ENCODE results near the gene SPTLC1. TPM values are rescaled to one million over a fixed set of nuclear protein-coding genes. Genes with fewer than 3 reads are reported as not detected.
"Not testable (repeated sequence)": the region's sequence is repeated elsewhere in the genome, so short reads cannot be mapped to it uniquely, and the experiment has no call there.

The SPTLC1 gene
- total RNA-seq, 1 experiment from 2014 or later, result 60.6 TPM

DNA sequence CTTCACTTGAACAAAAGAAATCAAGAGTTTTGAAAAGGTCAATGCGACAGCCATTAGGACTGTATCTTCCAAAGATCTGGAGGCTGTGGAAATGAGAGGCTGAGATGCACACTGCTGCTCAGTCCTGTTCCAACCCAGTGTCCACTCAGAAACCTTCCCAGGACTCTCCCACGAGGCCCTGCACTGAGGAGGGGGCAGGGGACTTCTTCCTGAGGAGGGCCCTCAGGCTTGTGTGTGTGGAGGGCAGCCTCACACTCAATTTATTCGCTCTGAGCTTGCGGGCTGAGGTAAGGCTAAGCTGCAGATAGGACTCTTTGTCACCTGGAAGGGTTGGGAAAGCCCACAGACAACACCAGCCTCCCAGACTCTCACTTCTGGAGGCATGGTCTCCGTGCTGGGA, 95.6 kb downstream of the SPTLC1 start:
- POLR2A ChIA-PET (ENCODE audit: low non-redundant PET), result no interaction called here
- CTCF ChIA-PET, result no interaction called here
- intact Hi-C loops (cut with micrococcal nuclease; ENCODE audit: unreplicated experiment), result no loop called here
- H3K4me3 ChIP-seq (ENCODE audit: low read depth, low read length, poor library complexity, severe bottlenecking), result no peak overlapping the region
- TF ChIP-seq EZH2 (IDR thresholded peaks at IDR 0.05; ENCODE audit: borderline replicate concordance, low read depth, low read length, poor library complexity, severe bottlenecking), result no peak
- TF ChIP-seq, protein P1, sequence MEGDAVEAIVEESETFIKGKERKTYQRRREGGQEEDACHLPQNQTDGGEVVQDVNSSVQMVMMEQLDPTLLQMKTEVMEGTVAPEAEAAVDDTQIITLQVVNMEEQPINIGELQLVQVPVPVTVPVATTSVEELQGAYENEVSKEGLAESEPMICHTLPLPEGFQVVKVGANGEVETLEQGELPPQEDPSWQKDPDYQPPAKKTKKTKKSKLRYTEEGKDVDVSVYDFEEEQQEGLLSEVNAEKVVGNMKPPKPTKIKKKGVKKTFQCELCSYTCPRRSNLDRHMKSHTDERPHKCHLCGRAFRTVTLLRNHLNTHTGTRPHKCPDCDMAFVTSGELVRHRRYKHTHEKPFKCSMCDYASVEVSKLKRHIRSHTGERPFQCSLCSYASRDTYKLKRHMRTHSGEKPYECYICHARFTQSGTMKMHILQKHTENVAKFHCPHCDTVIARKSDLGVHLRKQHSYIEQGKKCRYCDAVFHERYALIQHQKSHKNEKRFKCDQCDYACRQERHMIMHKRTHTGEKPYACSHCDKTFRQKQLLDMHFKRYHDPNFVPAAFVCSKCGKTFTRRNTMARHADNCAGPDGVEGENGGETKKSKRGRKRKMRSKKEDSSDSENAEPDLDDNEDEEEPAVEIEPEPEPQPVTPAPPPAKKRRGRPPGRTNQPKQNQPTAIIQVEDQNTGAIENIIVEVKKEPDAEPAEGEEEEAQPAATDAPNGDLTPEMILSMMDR (conservative IDR thresholded peaks at IDR 0.05; ENCODE audit: low read depth, low read length), result no peak
- no peaks in the 10 kb centered on the region for H3K4me1 ChIP-seq (ENCODE audit: insufficient read depth, low read length, poor library complexity, severe bottlenecking)
- no peak for DNase-seq (ENCODE audit: low spot score)
- peaks cover 6% of the 10 kb centered on the region for H3K9me3 ChIP-seq (ENCODE audit: low read depth, low read length, poor library complexity, severe bottlenecking)
- BruUV-seq (replicated peaks), result no TSS peak
- H3K36me3 ChIP-seq (ENCODE audit: insufficient read depth, low read length, poor library complexity, severe bottlenecking), result no peaks in the 10 kb centered on the region
- H3K27me3 ChIP-seq (replicated peaks; ENCODE audit: insufficient read depth, low read depth, low read length, poor library complexity), result no peaks in the 10 kb centered on the region
- no peak overlapping the region for H3K27ac ChIP-seq (ENCODE audit: low read depth, low read length, poor library complexity, severe bottlenecking)

DNA sequence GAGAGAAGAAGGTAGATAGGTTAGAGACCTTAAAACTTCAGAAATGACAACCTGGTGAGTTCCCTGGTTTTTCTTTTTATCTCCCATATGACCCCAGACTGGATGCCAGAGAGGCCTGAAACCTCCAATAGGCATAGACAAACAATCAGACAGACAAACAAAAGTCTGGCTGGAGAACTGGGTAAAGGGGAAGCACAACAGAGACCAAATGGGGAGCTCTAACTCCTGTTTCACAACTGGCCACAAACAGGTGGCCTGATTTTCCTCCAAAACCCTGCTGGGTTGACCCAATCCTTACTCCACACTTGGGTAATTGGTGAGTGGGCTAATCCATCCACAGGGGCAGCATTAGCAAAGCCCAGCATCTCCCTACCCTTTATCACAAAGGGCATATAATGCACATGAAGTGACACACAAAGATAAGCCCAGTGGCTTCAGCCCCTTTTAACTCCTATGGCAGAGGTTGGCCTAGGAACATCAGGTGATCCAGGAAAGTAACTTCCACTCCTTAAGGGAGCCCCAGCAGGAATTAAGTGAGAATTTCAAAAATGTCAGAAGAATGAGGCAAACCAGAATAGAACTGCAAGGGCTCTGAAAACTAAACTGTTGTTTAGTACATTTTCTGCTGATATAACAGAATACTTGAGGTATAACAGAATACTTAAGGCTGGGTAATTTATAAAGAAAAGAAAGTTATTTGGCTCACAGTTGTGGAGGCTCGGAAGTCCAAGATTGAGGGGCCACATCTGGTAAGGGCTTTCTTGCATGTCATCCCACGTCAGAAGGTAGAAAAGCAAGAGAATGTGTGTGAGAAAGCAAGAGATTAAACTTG, 104.3 kb downstream of the SPTLC1 start:
- no peak overlapping the region for H3K27ac ChIP-seq (ENCODE audit: low read depth, low read length, poor library complexity, severe bottlenecking)
- CTCF ChIA-PET, result no interaction called here
- H3K36me3 ChIP-seq (ENCODE audit: insufficient read depth, low read length, poor library complexity, severe bottlenecking), result no peaks in the 10 kb centered on the region
- H3K9me3 ChIP-seq (ENCODE audit: low read depth, low read length, poor library complexity, severe bottlenecking), result no peaks in the 10 kb centered on the region
- BruUV-seq (replicated peaks), result no TSS peak
- H3K4me1 ChIP-seq (ENCODE audit: insufficient read depth, low read length, poor library complexity, severe bottlenecking), result no peaks in the 10 kb centered on the region
- DNase-seq (ENCODE audit: low spot score), result no peak
- no peaks in the 10 kb centered on the region for H3K27me3 ChIP-seq (replicated peaks; ENCODE audit: insufficient read depth, low read depth, low read length, poor library complexity)
- POLR2A ChIA-PET (ENCODE audit: low non-redundant PET), result no interaction called here
- no peak for TF ChIP-seq EZH2 (IDR thresholded peaks at IDR 0.05; ENCODE audit: borderline replicate concordance, low read depth, low read length, poor library complexity, severe bottlenecking)
- TF ChIP-seq, protein P1 (conservative IDR thresholded peaks at IDR 0.05; ENCODE audit: low read depth, low read length), result no peak
- no peak overlapping the region for H3K4me3 ChIP-seq (ENCODE audit: low read depth, low read length, poor library complexity, severe bottlenecking)
- intact Hi-C loops (cut with micrococcal nuclease; ENCODE audit: unreplicated experiment), result no loop called here

DNA sequence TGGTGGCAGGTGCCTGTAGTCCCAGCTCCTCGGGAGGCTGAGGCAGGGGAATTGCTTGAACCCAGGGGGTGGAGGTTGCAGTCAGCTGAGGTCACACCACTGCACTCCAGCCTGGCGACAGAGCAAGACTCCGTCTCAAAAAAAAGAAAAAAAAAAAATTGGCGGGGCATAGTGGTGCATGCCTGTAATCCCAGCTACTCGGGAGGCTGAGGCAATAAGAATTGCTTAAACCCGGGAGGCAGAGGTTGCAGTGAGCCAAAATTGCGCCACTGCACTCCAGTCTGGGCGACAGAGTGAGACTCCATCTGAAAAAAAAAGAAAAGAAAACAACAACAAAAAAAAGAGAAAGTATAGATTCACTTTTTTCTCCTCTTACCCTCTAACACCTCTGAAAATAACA, 105.0 kb downstream of the SPTLC1 start:
- H3K4me3 ChIP-seq (ENCODE audit: low read depth, low read length, poor library complexity, severe bottlenecking); intact Hi-C loops (cut with micrococcal nuclease; ENCODE audit: unreplicated experiment); H3K27me3 ChIP-seq (replicated peaks; ENCODE audit: insufficient read depth, low read depth, low read length, poor library complexity); H3K27ac ChIP-seq (ENCODE audit: low read depth, low read length, poor library complexity, severe bottlenecking); H3K4me1 ChIP-seq (ENCODE audit: insufficient read depth, low read length, poor library complexity, severe bottlenecking); DNase-seq (ENCODE audit: low spot score); POLR2A ChIA-PET (ENCODE audit: low non-redundant PET); H3K36me3 ChIP-seq (ENCODE audit: insufficient read depth, low read length, poor library complexity, severe bottlenecking); CTCF ChIA-PET; H3K9me3 ChIP-seq (ENCODE audit: low read depth, low read length, poor library complexity, severe bottlenecking); BruUV-seq (replicated peaks): not testable (repeated sequence)

DNA sequence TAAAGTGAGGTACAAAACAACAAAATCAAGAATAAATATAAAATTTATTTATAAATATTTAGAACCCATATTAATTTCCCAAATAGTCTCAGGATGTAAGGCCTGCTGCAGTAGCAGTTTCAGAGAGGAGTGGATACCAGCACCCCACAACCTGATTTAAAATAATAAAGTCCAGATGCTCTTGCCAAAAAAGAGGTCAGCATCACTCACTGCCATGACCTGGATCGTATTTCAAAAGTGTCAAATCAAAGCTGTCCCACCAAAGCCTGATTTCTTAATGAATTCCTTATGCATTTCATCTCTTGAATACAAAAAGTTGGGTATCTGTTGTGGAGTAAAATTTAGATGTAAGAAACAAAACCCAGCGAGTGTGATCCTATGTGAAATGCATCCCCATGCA, 107.2 kb downstream of the SPTLC1 start:
- H3K4me1 ChIP-seq (ENCODE audit: insufficient read depth, low read length, poor library complexity, severe bottlenecking), result no peaks in the 10 kb centered on the region
- no peak for DNase-seq (ENCODE audit: low spot score)
- intact Hi-C loops (cut with micrococcal nuclease; ENCODE audit: unreplicated experiment), result no loop called here
- no peaks in the 10 kb centered on the region for H3K36me3 ChIP-seq (ENCODE audit: insufficient read depth, low read length, poor library complexity, severe bottlenecking)
- TF ChIP-seq, protein P1 (conservative IDR thresholded peaks at IDR 0.05; ENCODE audit: low read depth, low read length), result no peak
- TF ChIP-seq EZH2 (IDR thresholded peaks at IDR 0.05; ENCODE audit: borderline replicate concordance, low read depth, low read length, poor library complexity, severe bottlenecking), result no peak
- CTCF ChIA-PET, result no interaction called here
- no peak overlapping the region for H3K4me3 ChIP-seq (ENCODE audit: low read depth, low read length, poor library complexity, severe bottlenecking)
- no peaks in the 10 kb centered on the region for H3K27me3 ChIP-seq (replicated peaks; ENCODE audit: insufficient read depth, low read depth, low read length, poor library complexity)
- POLR2A ChIA-PET (ENCODE audit: low non-redundant PET), result no interaction called here
- no peak overlapping the region for H3K27ac ChIP-seq (ENCODE audit: low read depth, low read length, poor library complexity, severe bottlenecking)
- H3K9me3 ChIP-seq (ENCODE audit: low read depth, low read length, poor library complexity, severe bottlenecking), result no peaks in the 10 kb centered on the region
- BruUV-seq (replicated peaks), result no TSS peak
